G401 (cell line): ENCODE results near the gene C1QTNF6. TPM values are rescaled to one million over a fixed set of nuclear protein-coding genes. Genes with fewer than 3 reads are reported as not detected.

Experiments used
- DNase-seq: peaks from one replicate; pipeline ENCODE4 v3.0.0-alpha.2; 2015; ENCODE audit warnings: low spot score
- in situ Hi-C: cut with HindIII; loops from 2 replicates; pipeline ENCODE4 v1.10.0; 2016; ENCODE audit warnings: low sequenced_read_pairs, mixed read lengths
- total RNA-seq: library from RNA; depleted of rRNA; stranded (reverse); fragments of >200 nt; shearing (Covaris generic); gene quantifications from 2 replicates; pipeline ENCODE4 v1.2.3, GENCODE V29; 2014

Gene C1QTNF6
- total RNA-seq, 1 experiment from 2014 or later: 5.0 TPM

- in situ Hi-C loops: no loop called here
- DNase-seq: no peak
Observed at GRCh38 chr22:37167981-37168647, 19.9 kb downstream of the C1QTNF6 start.

DNA sequence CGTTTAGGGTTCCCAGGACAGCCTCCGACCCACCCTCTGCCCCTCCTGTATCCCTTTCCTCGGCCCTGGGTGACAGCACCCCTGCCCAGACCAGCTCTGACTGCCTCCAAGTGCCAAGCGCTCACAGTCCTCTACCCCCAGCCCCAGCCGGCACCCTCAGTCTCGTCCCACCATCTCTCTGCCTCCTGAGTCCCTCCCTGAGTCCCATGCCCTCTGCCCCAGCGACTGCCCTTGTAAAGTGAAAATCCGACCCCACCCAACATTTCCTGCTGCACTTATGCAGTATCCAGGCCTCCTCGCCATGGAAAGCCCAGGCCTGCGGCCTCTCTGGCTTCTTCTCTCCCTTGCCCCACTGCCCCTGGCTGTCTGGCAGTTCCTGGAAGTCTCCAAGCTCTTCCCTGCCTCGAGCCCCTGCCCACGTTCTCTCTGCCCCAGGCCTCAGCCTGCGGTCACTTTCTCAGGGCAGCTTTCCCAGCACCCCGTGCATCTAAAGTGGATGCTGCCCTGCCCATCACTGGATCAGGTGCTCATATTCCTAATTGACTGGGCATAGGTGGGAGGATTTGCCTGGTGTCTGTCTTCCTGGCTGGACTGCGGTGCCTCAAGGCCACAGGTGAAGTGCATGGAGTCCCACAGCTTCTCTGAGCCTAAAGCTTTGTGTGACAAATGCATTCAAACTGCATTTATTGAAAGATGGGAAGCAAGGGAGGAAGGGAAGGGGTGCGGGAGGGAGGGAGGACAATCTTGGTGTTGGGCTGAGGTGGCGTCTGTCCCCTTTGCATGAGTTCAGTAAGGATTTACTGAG, 20.7 kb downstream of the C1QTNF6 start:
- in situ Hi-C loops: no loop called here
- DNase-seq: no peak

- in situ Hi-C loops: no loop called here
Observed at GRCh38 chr22:37166675-37167066, 21.4 kb downstream of the C1QTNF6 start.

GRCh38 chr22:37165940-37166674, 21.9 kb downstream of the C1QTNF6 start:
- in situ Hi-C loops: no loop called here
- no peak for DNase-seq

More at GRCh38 chr22:37166675-37167066, 21.4 kb downstream of the C1QTNF6 start:
- DNase-seq: peak; percentile 78

DNA sequence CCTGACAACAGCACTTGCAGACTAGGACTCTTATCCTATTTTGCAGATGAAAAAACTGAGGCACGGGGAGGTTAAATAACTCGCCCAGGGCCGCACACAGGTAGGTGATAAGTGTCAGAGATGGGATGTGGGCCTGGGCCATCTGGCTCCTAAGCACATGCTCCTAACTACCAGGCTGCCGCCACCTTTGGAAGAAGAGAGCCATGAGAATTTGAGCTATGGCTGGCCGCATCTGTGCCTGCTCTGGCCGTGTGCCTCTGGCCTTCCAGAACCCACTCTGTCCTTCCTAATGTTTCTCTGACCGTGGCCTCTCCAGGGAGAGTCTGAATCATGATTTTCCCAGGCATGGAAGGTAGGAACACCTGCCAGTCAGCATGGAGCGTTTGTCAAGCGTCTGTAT, 23.0 kb downstream of the C1QTNF6 start:
- in situ Hi-C loops: no loop called here
- no peak for DNase-seq

GRCh38 chr22:37164505-37164887, 23.6 kb downstream of the C1QTNF6 start:
- in situ Hi-C loops: no loop called here
- no peak for DNase-seq

- DNase-seq: no peak
- in situ Hi-C loops: no loop called here
Observed at GRCh38 chr22:37163575-37164504, 24.2 kb downstream of the C1QTNF6 start.

- in situ Hi-C loops: no loop called here
- DNase-seq: no peak
Observed at GRCh38 chr22:37163096-37163489, 25.0 kb downstream of the C1QTNF6 start.

- in situ Hi-C loops: no loop called here
- DNase-seq: no peak
Observed at GRCh38 chr22:37162221-37163095, 25.6 kb downstream of the C1QTNF6 start.

DNA sequence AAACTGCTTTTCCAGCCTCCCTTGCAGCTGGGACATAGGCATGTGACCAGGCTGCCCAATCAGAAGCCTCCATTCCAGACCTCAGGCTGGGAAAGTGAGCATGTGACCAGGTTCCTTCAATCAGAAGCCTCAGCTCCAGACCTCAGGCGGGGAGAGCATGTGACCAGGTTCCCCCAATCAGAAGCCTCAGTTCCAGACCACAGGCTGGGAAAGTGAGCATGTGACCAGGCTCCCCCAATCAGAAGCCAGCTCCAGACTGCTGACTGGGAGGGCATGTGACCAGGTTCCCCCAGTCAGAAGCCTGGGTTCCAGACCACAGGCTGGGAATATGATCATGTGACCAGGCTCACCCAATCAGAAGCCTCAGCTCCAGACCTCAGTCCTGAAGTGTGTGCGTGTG, 26.6 kb downstream of the C1QTNF6 start:
- in situ Hi-C loops: no loop called here
- no peak for DNase-seq

- in situ Hi-C loops: no loop called here
- no peak for DNase-seq
Observed at GRCh38 chr22:37160027-37160426, 28.0 kb downstream of the C1QTNF6 start.

DNA sequence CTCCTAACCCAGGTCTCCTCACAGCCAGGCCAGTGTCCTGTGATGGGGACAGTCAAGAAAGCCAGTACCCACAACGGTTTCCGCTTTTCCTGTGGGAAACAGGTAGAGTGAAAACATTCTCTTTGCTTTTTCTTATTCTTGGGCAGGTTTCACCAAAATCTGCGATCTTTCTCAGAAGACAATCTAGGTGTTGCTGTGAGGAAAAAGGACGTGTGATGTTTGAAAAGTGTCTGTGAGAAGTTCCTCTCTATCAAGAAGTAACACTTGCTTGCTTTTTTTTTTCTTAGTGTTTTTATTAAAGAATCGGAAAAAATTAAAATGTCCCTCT, 29.1 kb downstream of the C1QTNF6 start:
- no peak for DNase-seq
- in situ Hi-C loops: no loop called here

- DNase-seq: no peak
- in situ Hi-C loops: no loop called here
Observed at GRCh38 chr22:37157516-37158285, 30.3 kb downstream of the C1QTNF6 start.

- in situ Hi-C loops: no loop called here
- no peak for DNase-seq
Observed at GRCh38 chr22:37156686-37157435, 31.2 kb downstream of the C1QTNF6 start.

- in situ Hi-C loops: no loop called here
- no peak for DNase-seq
Observed at GRCh38 chr22:37155971-37156370, 32.1 kb downstream of the C1QTNF6 start.

GRCh38 chr22:37154925-37155712, 32.9 kb downstream of the C1QTNF6 start:
- in situ Hi-C loops: no loop called here

More at GRCh38 chr22:37154925-37155712, 32.9 kb downstream of the C1QTNF6 start:
- no peak for DNase-seq
